Measurements from ENCODE around the gene PTGDR2.
A peak's percentile ranks its signal among the peaks of the same experiment; 100 is the strongest.

The PTGDR2 gene

GRCh38 chr11:60857378-60858232, 1.9 kb upstream of the PTGDR2 start:
- DNase-seq: no peak

GRCh38 chr11:60854847-60855725, 664 bp downstream of the PTGDR2 start:
- no peak for DNase-seq

GRCh38 chr11:60854140-60854846, 1.5 kb downstream of the PTGDR2 start:
- no peak for DNase-seq

- DNase-seq: no peak
Observed at GRCh38 chr11:60852982-60853950, 2.5 kb downstream of the PTGDR2 start.

GRCh38 chr11:60852117-60852981, 3.4 kb downstream of the PTGDR2 start:
- no peak for DNase-seq

- no peak for DNase-seq
Observed at GRCh38 chr11:60851327-60852104, 4.2 kb downstream of the PTGDR2 start.

- no peak for DNase-seq
Observed at GRCh38 chr11:60849641-60850520, 5.9 kb downstream of the PTGDR2 start.

GRCh38 chr11:60848714-60849151, 7.0 kb downstream of the PTGDR2 start:
- DNase-seq: no peak

- DNase-seq: no peak
Observed at GRCh38 chr11:60847896-60848295, 7.9 kb downstream of the PTGDR2 start.

GRCh38 chr11:60847281-60847680, 8.5 kb downstream of the PTGDR2 start:
- DNase-seq: no peak

- no peak for DNase-seq
Observed at GRCh38 chr11:60845338-60845737, 10.4 kb downstream of the PTGDR2 start.

GRCh38 chr11:60844870-60845221, 10.9 kb downstream of the PTGDR2 start:
- no peak for DNase-seq

GRCh38 chr11:60844045-60844869, 11.5 kb downstream of the PTGDR2 start:
- DNase-seq: no peak

GRCh38 chr11:60842668-60843600, 12.8 kb downstream of the PTGDR2 start:
- DNase-seq: no peak

GRCh38 chr11:60841797-60842667, 13.7 kb downstream of the PTGDR2 start, which contains the start of gene CCDC86:
Gene CCDC86 (plus strand): TSS chr11:60842113. CDS start chr11:60842125, 12 bp downstream.
- peak; percentile 92 for DNase-seq
